Left lung (tissue), 10 donors: ENCODE measurements around the gene DYNLRB1. TPM values are rescaled to one million over a fixed set of nuclear protein-coding genes. Genes with fewer than 3 reads are reported as not detected.

Source experiments
- ATAC-seq: fragments of 200-7000 bp; cut with Tn5 transposase; one replicate; pipeline ENCODE4 v1.9.1; 2020; ENCODE audit warnings: moderate library complexity
- DNase-seq, 4 donors: peaks; one replicate each; pipeline ENCODE4 v3.0.0-alpha.2; 2013 to 2020
- H3K27ac ChIP-seq, 2 donors: fragments of 200-600 bp; sonication (generic) in 1 of 2; one replicate each; pipeline versions ENCODE4 v1.5.0 to v1.8.0; 2020 to 2021
- H3K27me3 ChIP-seq, 2 donors: fragments of 200-600 bp; sonication (generic) in 1 of 2; one replicate each; pipeline versions ENCODE4 v1.5.0 to v1.8.0; 2020 to 2021
- H3K36me3 ChIP-seq, 2 donors: fragments of 200-600 bp; sonication (generic) in 1 of 2; one replicate each; pipeline versions ENCODE4 v1.5.0 to v1.8.0; 2020 to 2021
- H3K4me1 ChIP-seq, 2 donors: fragments of 200-600 bp; one replicate each; pipeline ENCODE4 v1.8.0; 2021
- H3K4me3 ChIP-seq, 2 donors: fragments of 200-600 bp; sonication (generic) in 1 of 2; one replicate each; pipeline versions ENCODE4 v1.5.0 to v1.8.0; 2020 to 2021; ENCODE audit warnings: mild to moderate bottlenecking in 1 of 2
- H3K9me3 ChIP-seq, 2 donors: fragments of 200-600 bp; sonication (generic) in 1 of 2; one replicate each; pipeline versions ENCODE4 v1.5.0 to v1.8.0; 2020 to 2021
- intact Hi-C, 2 donors: fragments of 100-400 bp; cut with DNase I; formaldehyde crosslinking; loops; one replicate each; pipeline versions ENCODE4 v1.11.2 to v1.14.2; 2022
- polyA plus RNA-seq, 6 donors: library from polyadenylated mRNA; unstranded; fragments of 120-200 nt; gene quantifications; one replicate each; pipeline ENCODE4 v1.2.1, GENCODE V29; 2013; ENCODE audit not compliant: insufficient read length in 6 of 6
- total RNA-seq, 2 donors: library from RNA; stranded (reverse); fragmentation: NEBNext Ultra II Directional; extraction: Animal tissue kit (Norgen Biotek cat#: 25700); gene quantifications; one replicate each; pipeline ENCODE4 v1.2.1, GENCODE V29; 2021
- TF ChIP-seq, protein P1 (sequence below), 2 donors: fragments of 200-600 bp; sonication (generic) in 1 of 2; IDR thresholded peaks; one replicate each; pipeline versions ENCODE4 v1.5.0 to v1.8.0; 2021; ENCODE audit warnings: antibody characterized with exemption in 2 of 2
- donor health status: DM: no; HTN: yes; CAD: no.
- donor health status: DM: no; HTN: no; CAD: no.

Gene DYNLRB1
- total and polyA plus RNA-seq, 8 donors: 110 to 159 (median 141) TPM

DNA sequence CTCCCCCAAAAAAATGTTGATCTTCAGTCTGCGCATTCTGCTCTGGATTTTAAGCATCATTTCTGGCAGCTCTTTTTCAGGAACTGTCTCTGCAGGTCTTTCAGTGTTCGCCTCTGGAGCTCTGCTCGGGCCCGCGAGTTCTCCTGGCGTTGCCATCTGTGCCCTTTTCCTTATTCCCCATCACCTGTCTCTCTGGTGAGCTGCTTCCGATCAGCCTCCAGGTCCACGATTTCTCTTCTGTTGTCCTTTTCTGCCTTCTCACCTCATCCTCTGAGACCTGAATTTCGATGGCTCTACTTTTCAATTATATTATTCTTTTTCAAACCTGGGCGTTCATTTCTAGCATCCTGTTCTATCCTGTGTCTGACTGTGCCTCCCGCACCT lies 41.7 kb downstream of the DYNLRB1 start:
- no peaks in the 10 kb centered on the region for H3K9me3 ChIP-seq
- peak overlapping the region; percentile 85 to 88 for H3K27ac ChIP-seq
- ATAC-seq (peak; percentile 6), DNase-seq (no peak)
- TF ChIP-seq, protein P1, sequence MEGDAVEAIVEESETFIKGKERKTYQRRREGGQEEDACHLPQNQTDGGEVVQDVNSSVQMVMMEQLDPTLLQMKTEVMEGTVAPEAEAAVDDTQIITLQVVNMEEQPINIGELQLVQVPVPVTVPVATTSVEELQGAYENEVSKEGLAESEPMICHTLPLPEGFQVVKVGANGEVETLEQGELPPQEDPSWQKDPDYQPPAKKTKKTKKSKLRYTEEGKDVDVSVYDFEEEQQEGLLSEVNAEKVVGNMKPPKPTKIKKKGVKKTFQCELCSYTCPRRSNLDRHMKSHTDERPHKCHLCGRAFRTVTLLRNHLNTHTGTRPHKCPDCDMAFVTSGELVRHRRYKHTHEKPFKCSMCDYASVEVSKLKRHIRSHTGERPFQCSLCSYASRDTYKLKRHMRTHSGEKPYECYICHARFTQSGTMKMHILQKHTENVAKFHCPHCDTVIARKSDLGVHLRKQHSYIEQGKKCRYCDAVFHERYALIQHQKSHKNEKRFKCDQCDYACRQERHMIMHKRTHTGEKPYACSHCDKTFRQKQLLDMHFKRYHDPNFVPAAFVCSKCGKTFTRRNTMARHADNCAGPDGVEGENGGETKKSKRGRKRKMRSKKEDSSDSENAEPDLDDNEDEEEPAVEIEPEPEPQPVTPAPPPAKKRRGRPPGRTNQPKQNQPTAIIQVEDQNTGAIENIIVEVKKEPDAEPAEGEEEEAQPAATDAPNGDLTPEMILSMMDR (IDR thresholded peaks at IDR 0.05): no peak
- peak overlapping the region; percentile 69 to 87 for H3K4me3 ChIP-seq
- intact Hi-C loops: no loop called here
- H3K27me3 ChIP-seq: no peaks in the 10 kb centered on the region
- no peaks in the 10 kb centered on the region for H3K36me3 ChIP-seq
- peaks cover 0 to 14% of the 10 kb centered on the region in 2 donors for H3K4me1 ChIP-seq

DNA sequence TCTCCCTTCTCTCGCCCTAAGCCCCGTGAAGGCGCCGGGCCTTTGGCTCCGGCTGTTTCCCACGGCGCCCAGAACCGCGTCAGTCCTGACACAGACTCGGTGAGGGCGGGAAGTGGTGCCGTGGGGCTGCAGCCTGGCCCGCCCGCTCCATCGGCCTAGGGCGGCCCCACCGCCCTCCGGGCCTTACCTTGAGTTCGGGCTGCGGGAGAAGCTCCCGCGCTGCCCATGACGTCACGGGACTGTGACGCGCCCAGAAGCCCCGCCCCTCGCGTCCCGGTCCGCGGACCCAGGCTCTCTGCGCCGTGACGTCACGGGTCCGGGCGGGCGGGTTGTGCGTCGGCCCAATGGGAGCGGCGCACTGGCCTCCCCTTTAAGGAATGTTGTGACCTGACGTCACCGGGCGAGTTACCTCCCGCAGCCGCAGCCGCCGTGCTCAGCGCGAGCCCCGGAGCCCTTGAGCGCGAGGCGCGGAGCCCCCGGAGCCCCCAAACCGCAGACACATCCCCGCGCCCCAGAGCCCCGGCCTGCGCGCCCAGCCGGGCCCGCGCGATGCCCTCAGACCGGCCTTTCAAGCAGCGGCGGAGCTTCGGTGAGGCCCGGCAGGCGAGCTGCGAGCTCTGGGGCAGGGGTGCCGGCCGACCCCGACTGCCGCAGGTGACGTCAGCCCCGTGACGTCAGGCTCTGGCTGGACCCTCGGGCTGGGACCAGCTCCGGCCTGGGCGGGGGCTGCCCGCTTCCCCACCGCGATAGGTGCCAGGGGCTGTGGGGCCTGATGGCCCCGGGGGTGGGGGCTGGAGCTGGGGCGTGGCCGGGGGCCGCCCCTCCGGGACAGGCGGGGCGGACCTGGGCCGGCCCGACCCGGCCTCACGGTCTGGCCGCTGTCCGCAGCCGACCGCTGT lies 42.3 kb downstream of the DYNLRB1 start, which contains the start of gene MAP1LC3A:
Gene MAP1LC3A, plus strand, starts transcription at position 399 of the 899 bp plus-strand sequence. Its CDS starts 151 bp downstream, at position 550.
- H3K27ac ChIP-seq: peak within 1 kb of the TSS; percentile 85 to 88
- no peaks in the 10 kb centered on the region for H3K27me3 ChIP-seq
- peak; percentile 94 to 98 (median 96) for DNase-seq
- H3K4me3 ChIP-seq: peak within 1 kb of the TSS; percentile 69 to 87
- H3K4me1 ChIP-seq: peaks cover 0 to 14% of the 10 kb centered on the region in 2 donors
- intact Hi-C loops: no loop called here
- H3K9me3 ChIP-seq: no peaks in the 10 kb centered on the region
- H3K36me3 ChIP-seq: no peaks in the 10 kb centered on the region
- ATAC-seq: peak; percentile 94
- TF ChIP-seq, protein P1 (IDR thresholded peaks at IDR 0.05): no peak

GRCh38 chr20:34559311-34560140 lies 43.3 kb downstream of the DYNLRB1 start:
- TF ChIP-seq, protein P1 (IDR thresholded peaks at IDR 0.05): no peak
- intact Hi-C loops: no loop called here
- ATAC-seq (no peak), DNase-seq (no peak)
- Histone ChIP-seq H3K36me3 (no peaks in the 10 kb centered on the region), H3K4me3 (peak overlapping the region; percentile 69 to 87), H3K27ac (peak overlapping the region; percentile 85 to 88), H3K9me3 (no peaks in the 10 kb centered on the region), H3K4me1 (peaks cover 0 to 14% of the 10 kb centered on the region in 2 donors), H3K27me3 (no peaks in the 10 kb centered on the region)

- DNase-seq (no peak), ATAC-seq (no peak)
- H3K36me3 ChIP-seq: no peaks in the 10 kb centered on the region
- intact Hi-C loops: no loop called here
- H3K4me3 ChIP-seq: no peak overlapping the region
- H3K9me3 ChIP-seq: no peaks in the 10 kb centered on the region
- no peak overlapping the region for H3K27ac ChIP-seq
- H3K27me3 ChIP-seq: no peaks in the 10 kb centered on the region
- peaks cover 0 to 14% of the 10 kb centered on the region in 2 donors for H3K4me1 ChIP-seq
- TF ChIP-seq, protein P1 (IDR thresholded peaks at IDR 0.05): no peak
Observed at GRCh38 chr20:34560141-34560523, 43.9 kb downstream of the DYNLRB1 start.

GRCh38 chr20:34560614-34561013 lies 44.4 kb downstream of the DYNLRB1 start:
- Histone ChIP-seq H3K4me3 (no peak overlapping the region), H3K27me3 (no peaks in the 10 kb centered on the region), H3K4me1 (peaks cover 0 to 14% of the 10 kb centered on the region in 2 donors), H3K9me3 (no peaks in the 10 kb centered on the region), H3K36me3 (no peaks in the 10 kb centered on the region), H3K27ac (no peak overlapping the region)
- DNase-seq: no peak
- ATAC-seq: no peak
- intact Hi-C loops: no loop called here
- TF ChIP-seq, protein P1 (IDR thresholded peaks at IDR 0.05): no peak
